ENCODE data around the gene AP1S3. TPM values are rescaled to one million over a fixed set of nuclear protein-coding genes. Genes with fewer than 3 reads are reported as not detected.

AP1S3 gene
- total RNA-seq, 1 donor from 2014 or later, result 18.0 TPM

DNA sequence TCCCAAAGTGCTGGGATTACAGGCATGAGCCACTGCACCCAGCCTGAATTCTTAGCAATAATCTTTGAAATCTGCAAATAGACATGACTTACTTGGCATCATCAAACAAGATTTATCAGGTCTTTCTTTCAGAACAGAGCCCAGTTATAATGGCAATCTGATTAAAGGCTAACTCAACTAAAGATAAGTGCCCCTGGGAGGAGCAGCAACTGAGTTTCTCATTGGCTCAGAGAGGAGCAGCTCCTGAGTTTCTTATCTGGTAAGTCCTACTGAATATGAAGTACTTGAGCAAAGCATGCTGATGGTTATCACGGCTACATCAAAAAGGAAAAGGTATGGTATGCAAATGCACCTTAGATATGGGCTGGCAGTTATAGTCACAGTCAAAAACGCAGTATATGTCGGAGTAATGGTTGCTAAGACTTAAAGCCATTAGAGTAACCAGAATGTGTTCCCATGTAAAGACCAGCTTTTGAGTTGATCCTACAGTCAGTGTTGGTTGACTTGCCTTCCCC, 15.0 kb upstream of the AP1S3 start:
- no peak for DNase-seq (ENCODE audit: low spot score in 2 of 2, unreplicated experiment in 2 of 2)
- Mint-ChIP-seq H3K27me3 (ENCODE audit: low read depth) (no peaks in the 10 kb centered on the region), H3K27ac (no peak overlapping the region), H3K4me1 (peaks cover 8% of the 10 kb centered on the region), H3K36me3 (peaks cover 32% of the 10 kb centered on the region), H3K9me3 (peaks cover 16% of the 10 kb centered on the region), H3K4me3 (no peak overlapping the region)
- no peak for TF ChIP-seq CTCF (IDR thresholded peaks at IDR 0.05; ENCODE audit: unreplicated experiment)

DNA sequence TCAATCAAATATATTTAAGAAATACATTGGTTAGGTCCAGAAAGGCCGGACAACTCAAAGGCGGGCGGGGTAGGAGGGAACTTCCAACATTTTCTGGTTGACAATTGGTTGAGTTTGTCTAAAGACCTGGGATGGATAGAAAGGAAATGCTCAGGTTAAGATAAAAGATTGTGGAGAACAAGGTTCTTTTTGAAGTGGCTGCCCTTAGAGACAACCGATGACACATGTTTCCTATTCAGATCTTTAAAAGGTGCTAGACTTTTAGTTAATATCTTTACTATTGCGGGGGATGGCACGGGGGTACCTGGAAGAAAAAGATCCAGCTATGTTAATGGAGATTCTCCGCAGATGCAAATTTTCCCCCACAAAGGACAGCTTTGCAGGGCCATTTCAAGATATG, 10.0 kb upstream of the AP1S3 start:
- peaks cover 29% of the 10 kb centered on the region for H3K36me3 Mint-ChIP-seq
- no peaks in the 10 kb centered on the region for H3K27me3 Mint-ChIP-seq (ENCODE audit: low read depth)
- peaks cover 16% of the 10 kb centered on the region for H3K9me3 Mint-ChIP-seq
- no peak overlapping the region for H3K4me3 Mint-ChIP-seq
- no peak for DNase-seq (ENCODE audit: low spot score in 2 of 2, unreplicated experiment in 2 of 2)
- no peaks in the 10 kb centered on the region for H3K4me1 Mint-ChIP-seq
- H3K27ac Mint-ChIP-seq, result no peak overlapping the region
- no peak for TF ChIP-seq CTCF (IDR thresholded peaks at IDR 0.05; ENCODE audit: unreplicated experiment)

- no peak for DNase-seq (ENCODE audit: low spot score in 2 of 2, unreplicated experiment in 2 of 2)
- Mint-ChIP-seq H3K4me3 (no peak overlapping the region), H3K36me3 (peaks cover 29% of the 10 kb centered on the region), H3K9me3 (peaks cover 16% of the 10 kb centered on the region), H3K27me3 (ENCODE audit: low read depth) (no peaks in the 10 kb centered on the region), H3K4me1 (no peaks in the 10 kb centered on the region), H3K27ac (no peak overlapping the region)
- no peak for TF ChIP-seq CTCF (IDR thresholded peaks at IDR 0.05; ENCODE audit: unreplicated experiment)
These were observed 9.1 kb upstream of the AP1S3 start for GRCh38 chr2:223846515-223846914.

GRCh38 chr2:223841436-223842190, 4.2 kb upstream of the AP1S3 start:
- H3K36me3 Mint-ChIP-seq, result no peaks in the 10 kb centered on the region
- no peak overlapping the region for H3K4me3 Mint-ChIP-seq
- no peak for DNase-seq (ENCODE audit: low spot score in 2 of 2, unreplicated experiment in 2 of 2)
- no peaks in the 10 kb centered on the region for H3K9me3 Mint-ChIP-seq
- H3K27ac Mint-ChIP-seq, result no peak overlapping the region
- peaks cover 4% of the 10 kb centered on the region for H3K27me3 Mint-ChIP-seq (ENCODE audit: low read depth)
- H3K4me1 Mint-ChIP-seq, result peaks cover 7% of the 10 kb centered on the region
- TF ChIP-seq CTCF (IDR thresholded peaks at IDR 0.05; ENCODE audit: unreplicated experiment), result no peak

- DNase-seq (ENCODE audit: low spot score in 2 of 2, unreplicated experiment in 2 of 2), result no peak
- no peak for TF ChIP-seq CTCF (IDR thresholded peaks at IDR 0.05; ENCODE audit: unreplicated experiment)
- H3K4me1 Mint-ChIP-seq, result peaks cover 22% of the 10 kb centered on the region
- peaks cover 10% of the 10 kb centered on the region for H3K27me3 Mint-ChIP-seq (ENCODE audit: low read depth)
- peak overlapping the region; percentile 91 for H3K4me3 Mint-ChIP-seq
- peak overlapping the region; percentile 44 for H3K27ac Mint-ChIP-seq
- peaks cover 5% of the 10 kb centered on the region for H3K36me3 Mint-ChIP-seq
- no peaks in the 10 kb centered on the region for H3K9me3 Mint-ChIP-seq
These were observed 1.5 kb downstream of the AP1S3 start for GRCh38 chr2:223835701-223836532.
